G401 (cell line): Measurements from ENCODE around the gene HMCN2. TPM values are rescaled to one million over a fixed set of nuclear protein-coding genes. Genes with fewer than 3 reads are reported as not detected.

Experiments
- DNase-seq: peaks from one replicate; pipeline ENCODE4 v3.0.0-alpha.2; 2015; ENCODE audit warnings: low spot score
- in situ Hi-C: cut with HindIII; loops from 2 replicates; pipeline ENCODE4 v1.10.0; 2016; ENCODE audit warnings: low sequenced_read_pairs, mixed read lengths
- total RNA-seq: library from RNA; depleted of rRNA; stranded (reverse); fragments of >200 nt; shearing (Covaris generic); gene quantifications from 2 replicates; pipeline ENCODE4 v1.2.3, GENCODE V29; 2014

The HMCN2 gene
- total RNA-seq, 1 experiment from 2014 or later, result 0.07 TPM

DNA sequence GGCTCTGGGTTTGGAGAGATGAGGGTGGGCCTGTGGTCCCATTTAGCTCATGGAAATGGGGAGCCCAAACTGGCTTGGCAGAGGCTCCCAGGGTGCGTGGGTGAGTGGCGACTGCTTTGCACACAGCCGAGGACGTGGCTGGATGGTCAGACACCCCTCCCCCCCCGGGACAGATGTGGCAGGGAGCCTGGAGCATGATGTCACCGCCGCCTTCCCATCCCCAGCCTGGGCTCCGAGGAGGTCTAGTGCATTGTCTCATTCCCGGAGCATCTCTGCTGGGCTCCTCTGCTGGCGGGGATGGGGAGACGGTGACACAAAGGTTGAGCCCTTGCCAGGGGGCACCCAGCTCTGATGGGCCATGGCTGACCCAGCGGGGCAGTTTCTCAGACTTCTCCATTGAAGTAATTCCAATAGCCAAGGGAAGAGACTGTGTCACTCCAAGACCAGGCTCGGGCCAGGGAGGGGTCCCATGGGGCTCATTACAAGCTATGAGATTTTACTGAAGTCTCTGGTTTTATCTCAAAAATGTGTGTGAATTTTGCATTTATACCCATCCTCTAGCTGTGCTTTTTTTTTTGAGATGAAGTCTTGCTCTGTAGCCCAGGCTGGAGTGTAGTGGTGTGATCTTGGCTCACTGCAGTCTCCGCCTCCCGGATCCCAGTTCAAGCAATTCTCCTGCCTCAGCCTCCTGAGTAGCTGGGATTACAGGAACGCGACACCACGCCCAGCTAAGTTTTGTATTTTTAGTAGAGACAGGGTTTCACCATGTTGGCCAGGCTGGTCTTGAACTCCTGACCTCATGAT is 36.1 kb downstream of the HMCN2 start:
- in situ Hi-C loops, result no loop called here
- DNase-seq, result no peak

GRCh38 chr9:130302785-130303612 is 37.4 kb downstream of the HMCN2 start:
- in situ Hi-C loops, result no loop called here
- DNase-seq, result no peak

GRCh38 chr9:130303613-130304055 is 38.1 kb downstream of the HMCN2 start:
- in situ Hi-C loops, result no loop called here

DNA sequence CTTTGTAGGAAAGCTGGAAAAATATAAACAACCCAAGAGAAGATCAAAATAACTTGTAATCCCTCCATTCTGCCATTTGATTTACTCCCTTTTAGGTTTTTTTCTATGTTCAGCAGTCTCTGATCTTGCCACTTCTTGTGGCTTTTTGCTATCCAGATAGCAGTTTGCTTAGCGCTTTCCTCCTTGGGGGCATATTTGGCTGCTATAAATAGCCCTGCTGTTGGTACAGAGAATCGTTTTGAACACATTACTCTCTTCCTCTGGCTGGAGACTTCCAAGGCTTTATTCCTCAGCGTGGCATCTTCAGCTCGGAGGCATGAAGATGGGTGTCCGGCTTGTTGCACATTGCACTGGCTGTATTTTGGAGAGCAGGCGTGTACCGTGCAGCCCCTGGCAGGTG is 38.6 kb downstream of the HMCN2 start:
- peak; percentile 11 for DNase-seq
- in situ Hi-C loops, result no loop called here

More at GRCh38 chr9:130303613-130304055, 38.1 kb downstream of the HMCN2 start:
- DNase-seq, result no peak

GRCh38 chr9:130304643-130305042 is 39.1 kb downstream of the HMCN2 start:
- DNase-seq, result no peak
- in situ Hi-C loops, result no loop called here

DNA sequence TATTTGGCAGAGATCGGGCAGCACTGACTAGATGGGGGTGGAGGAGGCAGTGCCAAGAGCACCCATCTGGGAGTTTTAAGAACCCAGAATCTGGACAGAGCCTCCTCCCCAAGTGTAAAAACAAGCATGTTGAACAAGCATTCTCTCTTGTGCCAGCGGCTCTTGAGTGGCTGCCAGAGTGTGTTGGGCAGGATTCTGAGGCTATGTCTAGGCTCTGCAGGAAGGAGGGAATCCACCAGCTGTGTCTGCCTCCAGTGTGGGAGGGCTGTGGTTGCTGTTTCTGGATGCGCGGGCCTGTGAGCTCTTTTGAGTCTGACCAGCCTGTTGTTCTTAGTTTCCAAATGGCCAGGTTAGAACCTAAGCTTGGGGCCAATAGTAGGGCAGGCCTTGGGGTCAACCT is 39.8 kb downstream of the HMCN2 start:
- DNase-seq, result no peak
- in situ Hi-C loops, result no loop called here

GRCh38 chr9:130306823-130307666 is 41.5 kb downstream of the HMCN2 start:
- in situ Hi-C loops, result no loop called here
- DNase-seq, result no peak

DNA sequence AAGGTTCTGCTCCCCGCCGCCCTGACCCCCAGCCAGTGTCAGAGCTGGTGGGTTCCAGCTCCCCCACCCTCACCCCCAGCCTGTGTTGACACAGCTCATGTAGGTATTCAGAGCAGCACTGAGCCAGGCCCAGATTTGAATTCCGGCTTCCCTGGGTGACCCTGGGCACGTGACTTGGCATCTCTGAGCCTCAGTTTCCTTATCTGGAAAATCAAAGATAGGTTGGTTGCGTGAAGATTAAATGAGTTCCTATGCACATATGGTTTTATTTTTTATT is 42.0 kb downstream of the HMCN2 start:
- DNase-seq, result no peak
- in situ Hi-C loops, result no loop called here

- peak; percentile 16 for DNase-seq
- in situ Hi-C loops, result no loop called here
Observed at GRCh38 chr9:130308081-130308571, 42.6 kb downstream of the HMCN2 start.

- no peak for DNase-seq
- in situ Hi-C loops, result no loop called here
Observed at GRCh38 chr9:130309689-130310455, 44.3 kb downstream of the HMCN2 start.

- DNase-seq, result no peak
- in situ Hi-C loops, result no loop called here
Observed at GRCh38 chr9:130310456-130310855, 44.9 kb downstream of the HMCN2 start.

DNA sequence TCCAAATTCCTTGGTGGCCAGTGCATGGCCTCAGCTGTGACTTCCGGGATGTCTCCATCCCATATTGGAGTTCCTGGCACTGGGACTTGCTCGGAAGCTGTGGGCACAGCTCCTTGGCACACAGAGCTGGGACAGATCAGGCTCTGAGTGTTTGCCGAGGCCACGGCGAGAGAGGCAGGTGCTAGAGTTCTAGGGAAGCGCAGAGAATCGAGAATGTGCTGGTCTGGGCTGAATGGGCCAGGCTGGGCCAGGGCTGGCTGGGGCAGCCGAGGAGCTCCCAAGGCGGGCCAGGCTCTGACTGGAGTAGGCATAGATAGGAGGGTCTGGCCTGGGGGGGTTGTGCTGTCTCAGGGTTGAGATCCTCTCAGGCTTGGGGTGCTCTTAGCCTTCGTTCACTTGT is 45.4 kb downstream of the HMCN2 start:
- no peak for DNase-seq
- in situ Hi-C loops, result no loop called here

DNA sequence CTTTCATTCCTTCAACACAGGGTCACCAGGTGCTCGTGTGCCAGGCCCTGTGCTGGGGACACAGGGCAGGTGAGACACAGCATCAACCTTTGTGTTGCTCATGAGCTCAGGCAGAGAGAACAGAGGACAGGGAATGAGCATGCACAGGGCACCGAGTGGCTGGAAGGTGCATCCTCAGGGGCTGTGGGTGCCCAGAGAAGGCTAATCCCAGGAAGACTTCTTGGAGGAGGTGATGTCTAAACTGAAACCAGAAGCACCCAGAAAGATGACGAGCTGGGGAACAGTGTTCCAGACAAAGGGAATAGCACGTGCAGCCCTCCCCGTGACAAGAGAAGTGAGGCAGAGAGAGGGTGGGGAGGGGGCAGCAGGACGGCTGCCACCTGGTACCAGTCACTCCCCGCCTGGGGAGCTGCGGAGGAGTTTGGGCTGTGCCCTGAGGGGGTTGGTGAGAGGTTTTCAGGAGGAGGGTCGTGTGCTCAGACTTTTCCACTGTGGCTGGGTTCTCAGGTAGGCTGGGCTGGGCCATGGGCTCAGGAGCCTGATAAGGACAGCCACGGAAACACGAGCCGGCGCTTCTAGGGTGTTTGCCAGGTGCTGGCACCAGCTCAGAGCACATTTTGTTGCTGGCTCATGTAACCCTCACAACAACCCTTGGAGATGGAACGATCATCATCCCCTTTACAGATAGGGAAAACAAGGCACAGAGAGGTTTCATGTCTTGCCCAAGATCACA is 46.0 kb downstream of the HMCN2 start:
- in situ Hi-C loops, result no loop called here
- peak; percentile 29 for DNase-seq

DNA sequence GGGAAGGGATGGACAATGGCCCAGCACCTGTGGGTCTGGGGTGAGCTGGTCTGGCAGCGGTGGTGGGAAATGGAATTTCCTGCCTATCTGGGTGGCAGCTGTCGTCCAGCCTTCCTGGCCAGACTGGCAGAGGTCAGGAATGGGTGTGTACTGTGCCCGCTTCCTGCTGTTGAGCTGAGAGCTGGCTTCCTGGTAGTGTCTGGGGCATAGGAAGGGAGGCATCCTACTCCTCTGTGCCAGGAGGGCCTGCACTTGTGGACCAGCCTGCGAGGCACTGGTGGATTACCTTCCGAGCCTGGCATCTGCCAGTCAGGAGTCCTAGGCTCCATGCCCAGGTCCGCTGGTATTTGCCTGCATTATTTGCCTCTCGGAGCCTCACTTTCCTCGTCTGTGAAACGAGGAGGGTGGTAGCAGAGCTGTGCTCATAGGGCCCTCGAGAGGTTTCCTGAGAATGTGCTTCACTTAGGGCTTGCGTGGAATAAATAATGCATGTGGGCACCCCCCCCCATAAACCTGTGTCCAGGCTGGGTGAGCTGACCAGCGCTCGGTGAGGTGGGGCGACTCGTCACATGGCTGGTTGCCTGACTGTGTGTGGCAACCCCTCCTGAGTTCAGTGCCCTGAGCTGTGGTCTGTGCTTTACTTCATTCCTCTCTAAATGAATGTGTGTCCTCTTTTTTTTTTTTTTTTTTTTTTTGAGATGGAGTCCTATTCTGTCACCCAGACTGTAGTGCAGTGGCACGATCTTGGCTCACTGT is 47.7 kb downstream of the HMCN2 start:
- DNase-seq, result peak; percentile 17
- in situ Hi-C loops, result no loop called here

GRCh38 chr9:130315446-130316226 is 50.1 kb downstream of the HMCN2 start:
- in situ Hi-C loops, result no loop called here
- DNase-seq, result no peak

DNA sequence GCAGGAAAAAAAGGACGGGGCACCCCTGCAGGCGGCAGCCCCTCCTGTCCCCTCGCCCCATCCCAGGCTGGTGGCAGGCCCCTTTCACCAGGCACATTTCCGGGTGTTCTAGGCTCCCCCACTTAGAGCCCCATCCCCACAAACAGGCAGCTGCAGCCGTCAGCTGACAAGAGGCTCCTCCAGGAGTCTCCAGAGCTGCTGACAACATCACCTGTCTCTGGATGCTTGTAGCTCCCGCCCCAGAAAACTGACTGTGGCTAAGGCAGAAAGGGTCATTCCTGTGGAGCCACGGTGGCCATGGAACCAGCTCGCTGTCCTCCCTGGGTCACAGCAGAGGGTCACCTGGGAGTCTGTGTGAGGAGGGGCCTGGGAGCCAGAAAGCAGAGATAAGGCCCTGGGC is 50.9 kb downstream of the HMCN2 start:
- DNase-seq, result no peak
- in situ Hi-C loops, result no loop called here

DNA sequence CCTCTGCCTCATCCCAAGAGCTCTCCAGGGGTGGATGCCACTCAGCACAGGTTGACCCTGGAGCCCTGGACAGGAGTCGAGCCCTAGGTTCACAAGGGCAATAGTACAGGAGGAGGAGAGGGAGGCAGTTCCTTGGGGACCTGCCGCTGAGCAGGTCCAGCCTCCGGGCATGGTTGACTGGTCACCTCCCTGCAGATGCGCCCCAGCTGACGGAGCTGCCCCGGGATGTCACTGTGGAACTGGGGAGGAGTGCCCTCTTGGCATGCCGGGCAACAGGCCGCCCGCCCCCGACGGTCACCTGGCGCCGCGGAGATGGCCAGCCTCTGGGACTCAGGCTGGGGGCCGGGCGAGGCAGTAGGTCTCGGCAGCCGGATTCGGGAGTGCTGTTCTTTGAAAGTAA is 53.7 kb downstream of the HMCN2 start:
- DNase-seq, result no peak
- in situ Hi-C loops, result no loop called here
